Hepatocyte (in vitro differentiated cells): Measurements from ENCODE around the gene SLC23A3. TPM values are rescaled to one million over a fixed set of nuclear protein-coding genes. Genes with fewer than 3 reads are reported as not detected.

Experiments used
- DNase-seq: peaks from one replicate; pipeline ENCODE4 v3.0.0-alpha.2; 2016; ENCODE audit warnings: low spot score
- H2AFZ ChIP-seq: fragments of 200-600 bp; sonication (generic); 2 replicates; pipeline ENCODE4 v1.6.0; 2016; ENCODE audit warnings: antibody characterized with exemption, mild to moderate bottlenecking
- H3K27ac ChIP-seq: fragments of 200-600 bp; sonication (generic); 2 replicates; pipeline ENCODE4 v1.5.1; 2016; ENCODE audit warnings: mild to moderate bottlenecking
- H3K27me3 ChIP-seq: fragments of 200-600 bp; sonication (generic); 2 replicates; pipeline ENCODE4 v1.6.1; 2016
- H3K36me3 ChIP-seq: fragments of 200-600 bp; sonication (generic); replicated peaks from 2 replicates; pipeline ENCODE4 v1.5.1; 2016; ENCODE audit warnings: low read depth; ENCODE audit not compliant: insufficient read depth
- H3K4me1 ChIP-seq: fragments of 200-600 bp; sonication (generic); 2 replicates; pipeline ENCODE4 v1.5.1; 2016; ENCODE audit warnings: mild to moderate bottlenecking, moderate library complexity; ENCODE audit not compliant: insufficient read depth
- H3K4me2 ChIP-seq: fragments of 200-600 bp; sonication (generic); 2 replicates; pipeline ENCODE4 v1.6.0; 2016
- H3K4me3 ChIP-seq: fragments of 200-600 bp; sonication (generic); 2 replicates; pipeline ENCODE4 v1.5.1; 2016; ENCODE audit warnings: mild to moderate bottlenecking
- H3K79me2 ChIP-seq: fragments of 200-600 bp; sonication (generic); 2 replicates; pipeline ENCODE4 v1.6.0; 2017; ENCODE audit warnings: mild to moderate bottlenecking
- H3K9me2 ChIP-seq: fragments of 200-600 bp; sonication (generic); replicated peaks from 2 replicates; pipeline ENCODE4 v1.6.0; 2017; ENCODE audit warnings: mild to moderate bottlenecking; ENCODE audit not compliant: insufficient read depth
- H3K9me3 ChIP-seq: fragments of 200-600 bp; sonication (generic); 2 replicates; pipeline ENCODE4 v1.5.1; 2016; ENCODE audit warnings: low read depth, mild to moderate bottlenecking
- H4K20me1 ChIP-seq: fragments of 200-600 bp; sonication (generic); 2 replicates; pipeline ENCODE4 v1.6.0; 2016; ENCODE audit warnings: mild to moderate bottlenecking; ENCODE audit not compliant: insufficient read depth, poor library complexity, severe bottlenecking
- CTCF ChIP-seq: fragments of 200-600 bp; sonication (generic); IDR thresholded peaks from 2 replicates; pipeline ENCODE4 v1.5.1; 2016; ENCODE audit warnings: antibody characterized with exemption, mild to moderate bottlenecking; ENCODE audit not compliant: poor library complexity
- EZH2 ChIP-seq: fragments of 200-600 bp; sonication (generic); IDR thresholded peaks from 2 replicates; pipeline ENCODE4 v1.6.1; 2016; ENCODE audit warnings: antibody characterized with exemption, mild to moderate bottlenecking, borderline replicate concordance
- EZH2phosphoT487 ChIP-seq: fragments of 200-600 bp; sonication (generic); IDR thresholded peaks from one replicate; pipeline ENCODE4 v1.6.1; 2018; ENCODE audit warnings: antibody characterized with exemption, mild to moderate bottlenecking, low read depth, moderate library complexity; ENCODE audit not compliant: unreplicated experiment, severe bottlenecking
- WGBS: methylation state at CpG from one replicate; pipeline ENCODE4 v1.1.6; 2016; ENCODE audit warnings: low lambda C conversion rate; ENCODE audit errors: missing lambda C conversion rate; 5-methylcytosine and 5-hydroxymethylcytosine counted together
- polyA plus RNA-seq: library from polyadenylated mRNA; unstranded; fragments of >200 nt; fragmentation: Nextera tagmentation; extraction: Ambion mirVana; gene quantifications from 2 replicates; pipeline ENCODE4 v1.2.1, GENCODE V29; 2016
- total RNA-seq: library from RNA; depleted of rRNA; stranded (reverse); fragments of >200 nt; gene quantifications from 2 replicates; pipeline ENCODE4 v1.2.3, GENCODE V29; 2014

Gene SLC23A3
- total and polyA plus RNA-seq, 2 experiments from 2014 or later = 0.80 to 1.5 TPM

GRCh38 chr2:219178377-219179175, 8.7 kb upstream of the SLC23A3 start:
- WGBS = 8% methylated on average over 29 of the region's 45 CpGs
- Histone ChIP-seq H4K20me1 (peaks cover 10% of the 10 kb centered on the region), H2AFZ (peak overlapping the region; percentile 52), H3K36me3 (no peaks in the 10 kb centered on the region), H3K27me3 (no peaks in the 10 kb centered on the region), H3K79me2 (peaks cover 43% of the 10 kb centered on the region), H3K9me2 (no peaks in the 10 kb centered on the region), H3K9me3 (no peaks in the 10 kb centered on the region), H3K27ac (peak overlapping the region; percentile 98), H3K4me3 (peak overlapping the region; percentile 86), H3K4me1 (peaks cover 14% of the 10 kb centered on the region), H3K4me2 (peak overlapping the region; percentile 97)
- DNase-seq = peak; percentile 73
- TF ChIP-seq CTCF (no peak), EZH2phosphoT487 (no peak), EZH2 (no peak)

GRCh38 chr2:219177552-219178376, 7.9 kb upstream of the SLC23A3 start, which contains the start of gene RETREG2:
TSS of gene RETREG2 (plus strand) at chr2:219178275. CDS start at chr2:219178353, 78 bp downstream.
- H4K20me1 ChIP-seq = peaks cover 10% of the 10 kb centered on the region
- no peaks in the 10 kb centered on the region for H3K9me2 ChIP-seq
- DNase-seq = peak; percentile 97
- WGBS = 2% methylated on average over 32 of the region's 67 CpGs
- no peaks in the 10 kb centered on the region for H3K27me3 ChIP-seq
- peaks cover 43% of the 10 kb centered on the region for H3K79me2 ChIP-seq
- H2AFZ ChIP-seq = peak within 1 kb of the TSS; percentile 75
- H3K4me2 ChIP-seq = peak within 1 kb of the TSS; percentile 97
- peak within 1 kb of the TSS; percentile 86 for H3K4me3 ChIP-seq
- peak within 1 kb of the TSS; percentile 98 for H3K27ac ChIP-seq
- peaks cover 14% of the 10 kb centered on the region for H3K4me1 ChIP-seq
- no peaks in the 10 kb centered on the region for H3K36me3 ChIP-seq
- peak; percentile 24 for TF ChIP-seq CTCF
- no peak for TF ChIP-seq EZH2
- no peaks in the 10 kb centered on the region for H3K9me3 ChIP-seq

- H2AFZ ChIP-seq = peak within 1 kb of the TSS; percentile 75
Measured at GRCh38 chr2:219176818-219177551, 7.2 kb upstream of the SLC23A3 start, which contains the start of gene CNPPD1. TSS of gene CNPPD1 (minus strand) at chr2:219176925. CDS start at chr2:219176828, 97 bp downstream.

More at GRCh38 chr2:219176818-219177551, 7.2 kb upstream of the SLC23A3 start, which contains the start of gene CNPPD1:
- H3K4me2 ChIP-seq = peak within 1 kb of the TSS; percentile 84
- WGBS = 1% methylated on average over 59 of the region's 69 CpGs
- H4K20me1 ChIP-seq = peaks cover 10% of the 10 kb centered on the region
- H3K79me2 ChIP-seq = peaks cover 43% of the 10 kb centered on the region
- no peaks in the 10 kb centered on the region for H3K27me3 ChIP-seq
- no peak for TF ChIP-seq EZH2phosphoT487
- no peak for TF ChIP-seq EZH2
- TF ChIP-seq CTCF = no peak
- peak; percentile 95 for DNase-seq
- peaks cover 14% of the 10 kb centered on the region for H3K4me1 ChIP-seq
- H3K4me3 ChIP-seq = peak within 1 kb of the TSS; percentile 71
- H3K9me3 ChIP-seq = no peaks in the 10 kb centered on the region
- H3K27ac ChIP-seq = peak within 1 kb of the TSS; percentile 98
- H3K9me2 ChIP-seq = no peaks in the 10 kb centered on the region
- H3K36me3 ChIP-seq = no peaks in the 10 kb centered on the region
